ENCODE measurements around the gene TMEM156.

TMEM156 gene

GRCh38 chr4:38920677-38921076 is 111.5 kb downstream of the TMEM156 start:
- Histone ChIP-seq H3K4me3 (ENCODE audit: insufficient read depth, low read depth, low read length) (no peak overlapping the region), H3K27ac (ENCODE audit: insufficient read depth, low read depth, low read length, poor library complexity, severe bottlenecking) (no peak overlapping the region), H3K4me1 (ENCODE audit: control insufficient read depth, insufficient read depth, low read length) (peaks cover 11% of the 10 kb centered on the region), H3K27me3 (ENCODE audit: control insufficient read depth, insufficient read depth, low read length, poor library complexity, severe bottlenecking) (no peaks in the 10 kb centered on the region), H3K9me3 (ENCODE audit: control insufficient read depth, low read length) (no peaks in the 10 kb centered on the region), H3K36me3 (ENCODE audit: control insufficient read depth, insufficient read depth, low read length) (no peaks in the 10 kb centered on the region)
- 92 to 93% methylated on average over 6 of the region's 6 CpGs for WGBS, 2 experiments

GRCh38 chr4:38920186-38920585 is 112.0 kb downstream of the TMEM156 start:
- Histone ChIP-seq H3K9me3 (ENCODE audit: control insufficient read depth, low read length) (no peaks in the 10 kb centered on the region), H3K36me3 (ENCODE audit: control insufficient read depth, insufficient read depth, low read length) (no peaks in the 10 kb centered on the region), H3K27ac (ENCODE audit: insufficient read depth, low read depth, low read length, poor library complexity, severe bottlenecking) (no peak overlapping the region), H3K4me1 (ENCODE audit: control insufficient read depth, insufficient read depth, low read length) (peaks cover 10% of the 10 kb centered on the region), H3K27me3 (ENCODE audit: control insufficient read depth, insufficient read depth, low read length, poor library complexity, severe bottlenecking) (no peaks in the 10 kb centered on the region), H3K4me3 (ENCODE audit: insufficient read depth, low read depth, low read length) (no peak overlapping the region)
- WGBS, 2 experiments, result 95 to 96% methylated on average over 2 of the region's 2 CpGs

GRCh38 chr4:38919494-38919893 is 112.7 kb downstream of the TMEM156 start:
- no peaks in the 10 kb centered on the region for H3K9me3 ChIP-seq (ENCODE audit: control insufficient read depth, low read length)
- H3K4me1 ChIP-seq (ENCODE audit: control insufficient read depth, insufficient read depth, low read length), result peaks cover 6% of the 10 kb centered on the region
- H3K36me3 ChIP-seq (ENCODE audit: control insufficient read depth, insufficient read depth, low read length), result no peaks in the 10 kb centered on the region
- WGBS, 2 experiments, result 96 to 98% methylated on average over 3 of the region's 3 CpGs
- no peak overlapping the region for H3K4me3 ChIP-seq (ENCODE audit: insufficient read depth, low read depth, low read length)
- H3K27me3 ChIP-seq (ENCODE audit: control insufficient read depth, insufficient read depth, low read length, poor library complexity, severe bottlenecking), result no peaks in the 10 kb centered on the region
- H3K27ac ChIP-seq (ENCODE audit: insufficient read depth, low read depth, low read length, poor library complexity, severe bottlenecking), result no peak overlapping the region

GRCh38 chr4:38917481-38918025 is 114.7 kb downstream of the TMEM156 start:
- 82 to 83% methylated on average over 8 of the region's 8 CpGs for WGBS, 2 experiments
- Histone ChIP-seq H3K27me3 (ENCODE audit: control insufficient read depth, insufficient read depth, low read length, poor library complexity, severe bottlenecking) (no peaks in the 10 kb centered on the region), H3K36me3 (ENCODE audit: control insufficient read depth, insufficient read depth, low read length) (no peaks in the 10 kb centered on the region)

More at GRCh38 chr4:38917481-38918025, 114.7 kb downstream of the TMEM156 start:
- Histone ChIP-seq H3K4me1 (ENCODE audit: control insufficient read depth, insufficient read depth, low read length) (no peaks in the 10 kb centered on the region), H3K9me3 (ENCODE audit: control insufficient read depth, low read length) (no peaks in the 10 kb centered on the region), H3K4me3 (ENCODE audit: insufficient read depth, low read depth, low read length) (no peak overlapping the region), H3K27ac (ENCODE audit: insufficient read depth, low read depth, low read length, poor library complexity, severe bottlenecking) (no peak overlapping the region)
